ENCODE results near the gene INTU. TPM values are rescaled to one million over a fixed set of nuclear protein-coding genes. Genes with fewer than 3 reads are reported as not detected.

The INTU gene
- total and polyA plus RNA-seq, 2 experiments from 2014 or later = 3.9 to 18.0 TPM

DNA sequence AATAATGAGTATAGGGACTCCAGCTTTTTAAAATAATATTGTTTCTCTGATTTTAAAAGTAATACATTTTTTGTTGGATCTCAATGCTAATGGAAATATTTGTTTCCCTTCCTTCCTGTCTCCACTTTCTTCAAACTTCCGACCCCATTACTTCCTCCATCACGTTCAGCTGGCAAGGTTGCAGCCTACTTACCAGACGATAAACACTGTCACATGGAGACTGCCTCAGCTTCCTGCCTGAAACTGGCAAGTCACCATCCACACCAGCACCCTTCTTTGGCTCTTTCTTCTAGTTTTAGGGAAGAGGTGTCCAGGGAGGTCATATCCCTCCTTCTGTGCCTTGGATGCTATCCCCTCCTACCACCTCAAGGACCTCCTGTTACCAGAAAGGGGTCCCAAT lies 3.4 kb upstream of the INTU start:
- peaks cover 31% of the 10 kb centered on the region for H3K27me3 ChIP-seq
- H3K9me3 ChIP-seq (ENCODE audit: low read depth) = no peaks in the 10 kb centered on the region
- no peak overlapping the region for H3K4me3 ChIP-seq
- H3K4me1 ChIP-seq (ENCODE audit: low read depth) = peaks cover 7% of the 10 kb centered on the region
- no peaks in the 10 kb centered on the region for H3K36me3 ChIP-seq
- no peak overlapping the region for H3K27ac ChIP-seq
- DNase-seq (ENCODE audit: low read depth in 1 of 2, low spot score in 1 of 2) = no peak
- TF ChIP-seq, protein P1, sequence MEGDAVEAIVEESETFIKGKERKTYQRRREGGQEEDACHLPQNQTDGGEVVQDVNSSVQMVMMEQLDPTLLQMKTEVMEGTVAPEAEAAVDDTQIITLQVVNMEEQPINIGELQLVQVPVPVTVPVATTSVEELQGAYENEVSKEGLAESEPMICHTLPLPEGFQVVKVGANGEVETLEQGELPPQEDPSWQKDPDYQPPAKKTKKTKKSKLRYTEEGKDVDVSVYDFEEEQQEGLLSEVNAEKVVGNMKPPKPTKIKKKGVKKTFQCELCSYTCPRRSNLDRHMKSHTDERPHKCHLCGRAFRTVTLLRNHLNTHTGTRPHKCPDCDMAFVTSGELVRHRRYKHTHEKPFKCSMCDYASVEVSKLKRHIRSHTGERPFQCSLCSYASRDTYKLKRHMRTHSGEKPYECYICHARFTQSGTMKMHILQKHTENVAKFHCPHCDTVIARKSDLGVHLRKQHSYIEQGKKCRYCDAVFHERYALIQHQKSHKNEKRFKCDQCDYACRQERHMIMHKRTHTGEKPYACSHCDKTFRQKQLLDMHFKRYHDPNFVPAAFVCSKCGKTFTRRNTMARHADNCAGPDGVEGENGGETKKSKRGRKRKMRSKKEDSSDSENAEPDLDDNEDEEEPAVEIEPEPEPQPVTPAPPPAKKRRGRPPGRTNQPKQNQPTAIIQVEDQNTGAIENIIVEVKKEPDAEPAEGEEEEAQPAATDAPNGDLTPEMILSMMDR (IDR thresholded peaks at IDR 0.05; ENCODE audit: low read depth, low read length) = no peak

DNA sequence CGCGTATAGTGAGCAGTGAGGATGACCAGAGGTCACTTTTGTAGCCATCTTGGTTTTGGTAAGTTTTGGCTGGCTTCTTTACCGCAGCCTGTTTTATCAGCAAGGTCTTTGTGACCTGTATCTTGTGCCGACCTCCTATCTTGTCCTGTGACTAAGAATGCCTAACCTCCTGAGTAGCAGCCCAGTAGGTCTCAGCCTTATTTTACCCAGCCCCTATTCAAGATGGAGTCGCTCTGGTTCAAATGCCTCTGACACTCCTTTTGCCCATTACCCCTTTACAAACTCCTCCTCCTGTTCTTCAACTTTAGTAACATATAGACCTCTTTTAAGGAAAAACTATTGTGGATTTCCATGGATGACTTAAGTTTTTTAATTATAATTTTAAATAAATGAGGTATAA lies 2.6 kb upstream of the INTU start:
- H3K9me3 ChIP-seq (ENCODE audit: low read depth) = no peaks in the 10 kb centered on the region
- peaks cover 7% of the 10 kb centered on the region for H3K4me1 ChIP-seq (ENCODE audit: low read depth)
- no peak overlapping the region for H3K27ac ChIP-seq
- no peak for DNase-seq (ENCODE audit: low read depth in 1 of 2, low spot score in 1 of 2)
- no peaks in the 10 kb centered on the region for H3K36me3 ChIP-seq
- H3K27me3 ChIP-seq = peaks cover 23% of the 10 kb centered on the region
- H3K4me3 ChIP-seq = no peak overlapping the region
- TF ChIP-seq, protein P1 (IDR thresholded peaks at IDR 0.05; ENCODE audit: low read depth, low read length) = no peak

DNA sequence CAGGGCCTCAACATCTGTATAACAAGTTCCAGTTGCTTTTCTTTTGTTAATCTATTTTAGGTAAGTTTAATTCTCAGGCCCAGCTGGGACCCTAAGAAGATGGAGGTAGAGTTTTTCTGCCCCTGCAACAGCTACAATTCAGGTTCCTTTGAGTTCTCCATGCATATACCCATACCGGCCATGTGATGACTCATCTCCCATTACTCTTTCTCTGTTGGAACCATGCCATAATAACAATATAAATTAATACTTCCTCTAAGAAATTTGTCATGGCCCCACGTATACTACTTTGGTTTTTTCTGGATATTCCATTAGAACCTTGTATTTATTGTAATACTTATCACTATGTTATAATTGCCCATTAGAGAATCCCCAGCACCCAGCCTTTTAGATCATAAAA lies 1.3 kb upstream of the INTU start:
- no peak overlapping the region for H3K4me3 ChIP-seq
- H3K9me3 ChIP-seq (ENCODE audit: low read depth) = no peaks in the 10 kb centered on the region
- no peak overlapping the region for H3K27ac ChIP-seq
- peaks cover 7% of the 10 kb centered on the region for H3K4me1 ChIP-seq (ENCODE audit: low read depth)
- no peaks in the 10 kb centered on the region for H3K36me3 ChIP-seq
- DNase-seq (ENCODE audit: low read depth in 1 of 2, low spot score in 1 of 2) = no peak
- H3K27me3 ChIP-seq = peaks cover 10% of the 10 kb centered on the region
- TF ChIP-seq, protein P1 (IDR thresholded peaks at IDR 0.05; ENCODE audit: low read depth, low read length) = no peak

DNA sequence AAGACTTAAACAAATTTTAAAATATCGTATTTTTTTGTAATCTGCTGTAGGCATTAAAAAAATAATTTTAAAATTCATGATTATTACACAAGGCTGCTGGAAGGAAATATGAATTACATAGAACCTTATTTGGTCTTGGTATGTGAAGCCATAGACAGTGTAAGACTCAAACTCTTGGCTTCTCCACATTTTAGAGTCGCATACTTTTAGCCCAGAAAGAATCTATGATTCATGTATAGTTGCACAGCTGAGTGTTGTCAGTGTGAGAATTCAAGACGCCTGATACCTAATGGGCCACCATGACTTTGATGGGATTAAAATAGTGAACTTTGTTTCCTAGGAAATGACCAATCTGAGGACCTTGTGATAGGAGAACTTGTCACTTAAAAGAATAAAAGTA lies 1.4 kb downstream of the INTU start:
- no peak overlapping the region for H3K4me3 ChIP-seq
- H3K4me1 ChIP-seq (ENCODE audit: low read depth) = peaks cover 7% of the 10 kb centered on the region
- H3K27ac ChIP-seq = no peak overlapping the region
- H3K9me3 ChIP-seq (ENCODE audit: low read depth) = no peaks in the 10 kb centered on the region
- DNase-seq (ENCODE audit: low read depth in 1 of 2, low spot score in 1 of 2) = peak in 1 of 2 donors; percentile 76
- H3K27me3 ChIP-seq = no peaks in the 10 kb centered on the region
- H3K36me3 ChIP-seq = no peaks in the 10 kb centered on the region
- TF ChIP-seq, protein P1 (IDR thresholded peaks at IDR 0.05; ENCODE audit: low read depth, low read length) = no peak

DNA sequence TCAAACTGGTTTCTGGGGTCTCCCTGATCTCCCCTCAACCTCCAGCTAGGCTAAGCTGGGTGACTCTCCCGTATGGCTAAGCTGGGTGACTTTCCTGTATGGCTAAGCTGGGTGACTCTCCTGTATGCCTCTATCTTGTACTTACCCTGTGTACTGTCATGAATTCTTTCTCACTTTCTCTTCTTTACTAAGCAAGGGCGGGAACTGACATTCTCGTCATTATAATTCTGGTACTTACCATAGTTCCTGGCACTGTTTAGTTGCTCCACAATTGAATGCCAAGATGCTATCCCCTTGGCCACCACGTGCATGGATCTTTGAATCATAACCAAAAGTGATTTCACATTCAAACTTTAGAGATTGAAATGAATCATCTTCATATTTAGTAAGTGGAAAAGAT lies 8.8 kb downstream of the INTU start:
- H3K27ac ChIP-seq = no peak overlapping the region
- TF ChIP-seq, protein P1 (IDR thresholded peaks at IDR 0.05; ENCODE audit: low read depth, low read length) = no peak
- DNase-seq (ENCODE audit: low read depth in 1 of 2, low spot score in 1 of 2) = peak in 1 of 2 donors; percentile 34
- no peak overlapping the region for H3K4me3 ChIP-seq
- no peaks in the 10 kb centered on the region for H3K9me3 ChIP-seq (ENCODE audit: low read depth)
- H3K36me3 ChIP-seq = peaks cover 5% of the 10 kb centered on the region
- H3K4me1 ChIP-seq (ENCODE audit: low read depth) = no peaks in the 10 kb centered on the region
- no peaks in the 10 kb centered on the region for H3K27me3 ChIP-seq

DNA sequence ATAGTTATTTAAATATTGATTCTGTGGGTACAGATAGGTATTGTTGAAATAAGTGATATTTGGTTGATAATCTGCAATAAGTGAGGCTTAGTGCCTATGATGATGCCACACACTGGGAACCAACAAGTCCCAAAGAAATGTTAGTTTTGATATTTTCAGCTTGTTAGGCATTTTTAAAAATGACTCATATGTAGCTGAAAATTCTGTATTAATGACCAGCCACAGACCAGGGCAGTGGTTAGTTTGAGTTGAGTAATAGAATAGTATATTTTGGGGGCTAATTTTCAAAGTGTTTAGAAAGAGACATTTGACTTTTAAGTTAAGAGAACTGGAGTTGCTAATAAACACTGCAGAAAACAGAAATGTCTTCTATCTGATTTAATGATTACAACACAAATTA lies 9.4 kb downstream of the INTU start:
- Histone ChIP-seq H3K4me3 (no peak overlapping the region), H3K4me1 (ENCODE audit: low read depth) (no peaks in the 10 kb centered on the region), H3K9me3 (ENCODE audit: low read depth) (no peaks in the 10 kb centered on the region), H3K36me3 (peaks cover 5% of the 10 kb centered on the region), H3K27me3 (no peaks in the 10 kb centered on the region), H3K27ac (no peak overlapping the region)
- TF ChIP-seq, protein P1 (IDR thresholded peaks at IDR 0.05; ENCODE audit: low read depth, low read length) = no peak
- no peak for DNase-seq (ENCODE audit: low read depth in 1 of 2, low spot score in 1 of 2)

All from cardiac muscle cell (in vitro differentiated cells and primary cell).